Endothelial cell of umbilical vein (primary cell): ENCODE results near the gene DNAI1. TPM values are rescaled to one million over a fixed set of nuclear protein-coding genes. Genes with fewer than 3 reads are reported as not detected.

Experiments used
- Bru-seq: library from RNA; stranded (reverse); fragments of 400-500 nt; gene quantifications from one replicate; lab custom pipeline; 2021; lab: Mats Ljungman, UMichigan
- BruChase-seq, 2 experiments: library from RNA; stranded (reverse); fragments of 400-500 nt; gene quantifications; one replicate each; lab custom pipeline; 2021; lab: Mats Ljungman, UMichigan
- BruUV-seq: library from RNA; stranded (reverse); fragments of 400-500 nt; replicated peaks from 2 replicates; lab custom pipeline; 2021; lab: Mats Ljungman, UMichigan
- CTCF ChIA-PET: fragments of 300-600, 350-600 bp; sonication (Branson Sonifier 250); formaldehyde crosslinking; loops from one replicate; lab custom pipeline; 2021; ENCODE audit warnings: antibody characterized with exemption, inconsistent platforms; lab: Charles Lee
- POLR2A ChIA-PET: fragments of 300-600, 350-600 bp; sonication (Branson Sonifier 250); formaldehyde crosslinking; loops from one replicate; lab custom pipeline; 2021; ENCODE audit warnings: antibody characterized with exemption, inconsistent platforms; lab: Charles Lee
- DNase-seq: peaks from one replicate; pipeline ENCODE4 v3.0.0-alpha.2; 2011; ENCODE audit warnings: low read depth, low spot score
- FAIRE-seq: peaks from 2 replicates; lab custom pipeline; 2011; peaks lifted over from hg19 to GRCh38; lab: Jason Lieb, UNC
- H2AFZ ChIP-seq: 2 replicates; pipeline ENCODE4 v1.6.0; 2012; ENCODE audit warnings: low read depth, low read length, control low read depth, inconsistent platforms
- H3K27ac ChIP-seq: 2 replicates; pipeline ENCODE4 v1.5.1; 2011; ENCODE audit warnings: low read depth, mild to moderate bottlenecking, control low read depth, low read length, moderate library complexity; ENCODE audit not compliant: insufficient read depth
- H3K27me3 ChIP-seq, 2 experiments: 2 replicates each; pipeline versions ENCODE4 v1.6.0 to v1.6.1; 2011; ENCODE audit warnings: low read length in 2 of 2, mixed read lengths in 1 of 2; ENCODE audit not compliant: control insufficient read depth in 2 of 2, insufficient read depth in 2 of 2
- H3K36me3 ChIP-seq, 2 experiments: 2 replicates in 1 of 2; 3 replicates in 1 of 2; pipeline ENCODE4 v1.5.1; 2011; ENCODE audit warnings: low read length in 2 of 2, mild to moderate bottlenecking in 1 of 2, moderate library complexity in 1 of 2; ENCODE audit not compliant: control insufficient read depth in 2 of 2, insufficient read depth in 2 of 2; ENCODE audit errors: extremely low read depth in 1 of 2
- H3K4me1 ChIP-seq: 3 replicates; pipeline ENCODE4 v1.5.1; 2011; ENCODE audit warnings: mild to moderate bottlenecking, low read length; ENCODE audit not compliant: control insufficient read depth, insufficient read depth; ENCODE audit errors: extremely low read depth
- H3K4me2 ChIP-seq: 2 replicates; pipeline ENCODE4 v1.6.1; 2011; ENCODE audit warnings: low read length, control low read depth, mixed read lengths; ENCODE audit not compliant: insufficient read depth
- H3K4me3 ChIP-seq, 3 experiments: fragments of 200-600 bp in 1 of 3; sonication (generic), shearing (Covaris generic) in 1 of 3; replicated peaks in 1 of 3; 2 replicates each; pipeline ENCODE4 v1.5.1; 2011 to 2016; ENCODE audit warnings: control low read depth in 3 of 3, low read length in 3 of 3, mild to moderate bottlenecking in 2 of 3, inconsistent platforms in 1 of 3, low read depth in 1 of 3, moderate library complexity in 1 of 3; ENCODE audit not compliant: insufficient read depth in 1 of 3
- H3K79me2 ChIP-seq: 2 replicates; pipeline ENCODE4 v1.6.0; 2012; ENCODE audit warnings: low read length, inconsistent platforms; ENCODE audit not compliant: control insufficient read depth, insufficient read depth
- H3K9ac ChIP-seq: replicated peaks from 2 replicates; pipeline ENCODE3; 2011; ENCODE audit warnings: low read length, control low read depth; ENCODE audit not compliant: insufficient read depth; ENCODE audit errors: extremely low read depth
- H3K9me1 ChIP-seq: replicated peaks from 3 replicates; pipeline ENCODE4 v1.6.0; 2011; ENCODE audit warnings: mild to moderate bottlenecking, low read length; ENCODE audit not compliant: control insufficient read depth, insufficient read depth; ENCODE audit errors: extremely low read depth
- H3K9me3 ChIP-seq: replicated peaks from 2 replicates; pipeline ENCODE4 v1.5.1; 2012; ENCODE audit warnings: low read length, inconsistent platforms; ENCODE audit not compliant: control insufficient read depth, insufficient read depth
- H4K20me1 ChIP-seq: replicated peaks from 2 replicates; pipeline ENCODE3; 2011; ENCODE audit warnings: mild to moderate bottlenecking, low read length; ENCODE audit not compliant: control insufficient read depth, insufficient read depth; ENCODE audit errors: extremely low read depth
- CTCF ChIP-seq, 2 donors: IDR thresholded peaks; 1 replicate in 1 of 2; 2 replicates in 1 of 2; pipeline ENCODE4 v1.5.1; 2011; ENCODE audit warnings: low read length in 2 of 2, mild to moderate bottlenecking in 2 of 2, moderate library complexity in 2 of 2, control low read depth in 1 of 2, inconsistent platforms in 1 of 2, low read depth in 1 of 2; ENCODE audit not compliant: insufficient read depth in 1 of 2; ENCODE audit errors: extremely low read depth in 1 of 2
- EZH2 ChIP-seq: IDR thresholded peaks from 2 replicates; pipeline ENCODE4 v1.6.1; 2012; ENCODE audit warnings: borderline replicate concordance, low read depth, mild to moderate bottlenecking, moderate library complexity, low read length, inconsistent platforms; ENCODE audit not compliant: severe bottlenecking
- FOS ChIP-seq: IDR thresholded peaks from 2 replicates; pipeline ENCODE4 v1.6.1; 2011; ENCODE audit warnings: mild to moderate bottlenecking, low read length, moderate library complexity, borderline replicate concordance; ENCODE audit not compliant: insufficient read depth
- POLR2A ChIP-seq: IDR thresholded peaks from 2 replicates; pipeline ENCODE4 v1.6.1; 2012; ENCODE audit warnings: low read depth, mild to moderate bottlenecking, control low read depth, low read length
- POLR2AphosphoS5 ChIP-seq: IDR thresholded peaks from 2 replicates; pipeline ENCODE4 v1.6.1; 2012; ENCODE audit warnings: low read depth, mild to moderate bottlenecking, control low read depth, low read length, moderate library complexity; ENCODE audit not compliant: insufficient read depth
- dilution Hi-C: fragments of 300-500 bp; cut with MboI; formaldehyde crosslinking; loops from one replicate; pipeline ENCODE4 v1.15.0; 2019; ENCODE audit warnings: low sequenced_read_pairs; ENCODE audit not compliant: extremely low pct_ligation_motif_present
- intact Hi-C: fragments of 100-400 bp; cut with micrococcal nuclease; formaldehyde crosslinking; loops from one replicate; pipeline ENCODE4 v1.10.0; 2022
- long read RNA-seq: library from polyadenylated mRNA; stranded (forward); transcript quantifications from one replicate; pipeline ENCODE4 v2.0.0, GENCODE V29; 2021
- polyA minus RNA-seq, 3 experiments: library from RNA; depleted of rRNA, polyadenylated mRNA; stranded (reverse); fragments of >200 nt; gene quantifications; 1 replicate in 1 of 3; 2 replicates in 2 of 3; pipeline ENCODE4 v1.2.3, GENCODE V29; 2011
- polyA plus RNA-seq, 4 experiments: library from polyadenylated mRNA; depleted of rRNA in 3 of 4; stranded (reverse) in 3 of 4; unstranded in 1 of 4; fragments of >200 nt; gene quantifications; 2 replicates each; pipeline versions ENCODE4 v1.2.1 to v1.2.3, GENCODE V29; 2011 to 2012; ENCODE audit warnings: missing spikeins in 1 of 4
- total RNA-seq: library from RNA; stranded (reverse); gene quantifications from 2 replicates; pipeline ENCODE4 v1.2.3, GENCODE V29; 2021

The DNAI1 gene
- not detected in 2 replicates for total RNA-seq
- not detected in 2 replicates for polyA plus RNA-seq
- not detected in 2 replicates for polyA plus RNA-seq (2011; cell fraction: cytosol; rRNA removed)
- polyA plus RNA-seq (2011; cell fraction: nucleus; rRNA removed) = not detected in 2 replicates
- polyA plus RNA-seq (2012) = not detected in 2 replicates
- polyA minus RNA-seq = not detected in 2 replicates
- polyA minus RNA-seq (2011; cell fraction: cytosol; rRNA and poly(A)+ RNA removed) = not detected
- not detected in 2 replicates for polyA minus RNA-seq (2011; cell fraction: nucleus; rRNA and poly(A)+ RNA removed)
- Bru-seq, nascent RNA = percentile 7 among the genes with signal in this experiment
- BruChase-seq, experiment 1, labeled RNA remaining after a 6-hour chase = percentile 10 among the genes with signal in this experiment
- BruChase-seq, experiment 2, labeled RNA remaining after a 2-hour chase = percentile 11 among the genes with signal in this experiment
- long read RNA-seq = 0 reads

GRCh38 chr9:34458013-34458958 lies at the start of gene DNAI1, which contains the start of gene FAM219A:
Gene DNAI1, plus strand, starts transcription at chr9:34458805. Its CDS starts 201 bp downstream, at chr9:34459006.
Gene FAM219A, minus strand, starts transcription at chr9:34458570. Its CDS starts 307 bp downstream, at chr9:34458263.
- Histone ChIP-seq H3K27ac (peak within 1 kb of the TSS; percentile 74), H3K4me3 (peak within 1 kb of the TSS; percentile 47 to 70 (median 67)), H3K27me3 (peaks cover 5 to 18% of the 10 kb centered on the region in 2 experiments), H3K9ac (peak within 1 kb of the TSS; percentile 89), H3K4me1 (peaks cover 16% of the 10 kb centered on the region), H3K79me2 (peaks cover 39% of the 10 kb centered on the region), H3K9me3 (no peaks in the 10 kb centered on the region), H2AFZ (peak within 1 kb of the TSS; percentile 86), H3K36me3 (no peaks in the 10 kb centered on the region), H3K9me1 (no peaks in the 10 kb centered on the region), H4K20me1 (no peaks in the 10 kb centered on the region), H3K4me2 (peak within 1 kb of the TSS; percentile 61)
- dilution Hi-C loops = no loop called here
- FAIRE-seq = peak; percentile 99
- TF ChIP-seq POLR2AphosphoS5 (peak; percentile 86), POLR2A (peak; percentile 83), FOS (peak; percentile 30), EZH2 (no peak), CTCF (IDR thresholded peaks at IDR 0.05; ENCODE audit: extremely low read depth in 1 of 2, insufficient read depth in 1 of 2, low read depth in 1 of 2, low read length in 2 of 2) (no peak)
- BruUV-seq = no TSS peak
- DNase-seq = peak; percentile 99
- intact Hi-C loops = loop anchor here (1.0 to 5.0 kb wide), 2 partner anchors 38 to 154 kb away; partner anchors contain the start of gene RPP25L
- ChIA-PET POLR2A (interaction anchor here (0.9 kb wide), 1 partner anchor 17 kb away, joined by 3 read pairs; no protein-coding TSS in a partner anchor), CTCF (interaction anchor here (0.6 to 6.3 kb wide), 6 partner anchors 13 to 133 kb away, joined by 3 to 37 read pairs (median 4); no protein-coding TSS in a partner anchor)
